Right lobe of liver (tissue), 4 donors: Measurements from ENCODE around the gene LCTL.

Source experiments
- CTCF ChIP-seq, 4 donors: fragments of 200-600 bp in 3 of 4; fragments of 450-650 bp in 1 of 4; IDR thresholded peaks; one replicate each; pipeline versions ENCODE4 v1.5.1 to v1.8.0; 2016 to 2022; ENCODE audit warnings: antibody characterized with exemption in 4 of 4, mild to moderate bottlenecking in 2 of 4
- POLR2A ChIP-seq: fragments of 450-650 bp; IDR thresholded peaks from one replicate; pipeline ENCODE4 v1.6.1; 2017; ENCODE audit warnings: antibody characterized with exemption, mild to moderate bottlenecking
- donor health status: DM: no; HTN: no; CAD: no.
- donor health status: DM: no; HTN: no; CAD: no.
- donor health status: DM: no; HTN: yes; CAD: no.

GRCh38 chr15:66594836-66595235 lies 29.0 kb upstream of the LCTL start:
- TF ChIP-seq CTCF (IDR thresholded peaks at IDR 0.05) = no peak
- TF ChIP-seq POLR2A = no peak
